Measurements from ENCODE around the gene POLE.

POLE gene

GRCh38 chr12:132605892-132606291 lies 81.2 kb downstream of the POLE start:
- Histone ChIP-seq H3K79me1 (replicated peaks; ENCODE audit: low read length, poor library complexity, severe bottlenecking) (no peaks in the 10 kb centered on the region), H2BK5ac (ENCODE audit: low read depth, low read length, poor library complexity, severe bottlenecking) (no peak overlapping the region), H3K9me3 (ENCODE audit: control insufficient read depth, low read length) (no peaks in the 10 kb centered on the region), H3K4me3 (ENCODE audit: insufficient read depth in 1 of 2, low read depth in 1 of 2, low read length in 2 of 2) (no peak overlapping the region), H3K27ac (ENCODE audit: low read length, poor library complexity, severe bottlenecking) (no peak overlapping the region), H3K9ac (ENCODE audit: low read length) (no peak overlapping the region), H3K14ac (ENCODE audit: low read length in 2 of 2) (no peak overlapping the region), H3K4me1 (ENCODE audit: control insufficient read depth, insufficient read depth, low read depth, low read length) (peaks cover 21% of the 10 kb centered on the region), H3K27me3 (ENCODE audit: control insufficient read depth in 1 of 2, insufficient read depth in 1 of 2, low read length in 2 of 2) (peaks cover 47 to 100% of the 10 kb centered on the region in 2 experiments), H3K36me3 (ENCODE audit: control insufficient read depth in 1 of 2, insufficient read depth in 2 of 2, low read depth in 1 of 2, low read length in 2 of 2) (no peaks in the 10 kb centered on the region), H4K8ac (ENCODE audit: low read length) (no peak overlapping the region), H2AK5ac (ENCODE audit: low read length, severe bottlenecking) (no peak overlapping the region), H3K18ac (ENCODE audit: low read depth in 1 of 2, low read length in 2 of 2) (no peak overlapping the region), H3K23ac (ENCODE audit: low read length in 2 of 2) (no peak overlapping the region), H2AFZ (ENCODE audit: low read depth, low read length) (no peak overlapping the region), H2BK120ac (ENCODE audit: low read depth, low read length) (no peak overlapping the region), H3K4me2 (ENCODE audit: low read length, poor library complexity, severe bottlenecking) (no peak overlapping the region), H4K91ac (ENCODE audit: low read length) (no peak overlapping the region), H2BK12ac (ENCODE audit: low read length in 2 of 2) (no peak overlapping the region), H2BK15ac (ENCODE audit: low read depth, poor library complexity, severe bottlenecking) (no peak overlapping the region), H3K4ac (ENCODE audit: low read depth in 1 of 2, low read length in 2 of 2) (no peak overlapping the region)
- no peak for DNase-seq
- 90% methylated on average over 18 of the region's 18 CpGs for WGBS

GRCh38 chr12:132604668-132605441 lies 82.3 kb downstream of the POLE start:
- Histone ChIP-seq H3K4me1 (ENCODE audit: control insufficient read depth, insufficient read depth, low read depth, low read length) (peaks cover 27% of the 10 kb centered on the region), H3K4me3 (ENCODE audit: insufficient read depth in 1 of 2, low read depth in 1 of 2, low read length in 2 of 2) (no peak overlapping the region), H3K79me1 (replicated peaks; ENCODE audit: low read length, poor library complexity, severe bottlenecking) (no peaks in the 10 kb centered on the region), H2BK15ac (ENCODE audit: low read depth, poor library complexity, severe bottlenecking) (no peak overlapping the region), H3K27me3 (ENCODE audit: control insufficient read depth in 1 of 2, insufficient read depth in 1 of 2, low read length in 2 of 2) (peaks cover 42 to 95% of the 10 kb centered on the region in 2 experiments), H3K4ac (ENCODE audit: low read depth in 1 of 2, low read length in 2 of 2) (no peak overlapping the region), H3K18ac (ENCODE audit: low read depth in 1 of 2, low read length in 2 of 2) (no peak overlapping the region), H2BK120ac (ENCODE audit: low read depth, low read length) (no peak overlapping the region), H4K8ac (ENCODE audit: low read length) (no peak overlapping the region), H3K9ac (ENCODE audit: low read length) (no peak overlapping the region), H2AK5ac (ENCODE audit: low read length, severe bottlenecking) (no peak overlapping the region), H2AFZ (ENCODE audit: low read depth, low read length) (no peak overlapping the region), H2BK12ac (ENCODE audit: low read length in 2 of 2) (no peak overlapping the region), H3K23ac (ENCODE audit: low read length in 2 of 2) (no peak overlapping the region), H3K36me3 (ENCODE audit: control insufficient read depth in 1 of 2, insufficient read depth in 2 of 2, low read depth in 1 of 2, low read length in 2 of 2) (no peaks in the 10 kb centered on the region), H3K4me2 (ENCODE audit: low read length, poor library complexity, severe bottlenecking) (no peak overlapping the region), H2BK5ac (ENCODE audit: low read depth, low read length, poor library complexity, severe bottlenecking) (no peak overlapping the region), H4K91ac (ENCODE audit: low read length) (peak overlapping the region; percentile 22), H3K27ac (ENCODE audit: low read length, poor library complexity, severe bottlenecking) (no peak overlapping the region), H3K9me3 (ENCODE audit: control insufficient read depth, low read length) (no peaks in the 10 kb centered on the region), H3K14ac (ENCODE audit: low read length in 2 of 2) (no peak overlapping the region)
- 78% methylated on average over 8 of the region's 16 CpGs for WGBS
- DNase-seq, result no peak

GRCh38 chr12:132604151-132604618 lies 83.0 kb downstream of the POLE start:
- H3K9ac ChIP-seq (ENCODE audit: low read length), result no peak overlapping the region
- H4K91ac ChIP-seq (ENCODE audit: low read length), result no peak overlapping the region
- H3K18ac ChIP-seq (ENCODE audit: low read depth in 1 of 2, low read length in 2 of 2), result no peak overlapping the region
- no peak overlapping the region for H4K8ac ChIP-seq (ENCODE audit: low read length)
- no peak overlapping the region for H2AFZ ChIP-seq (ENCODE audit: low read depth, low read length)
- no peak overlapping the region for H2BK5ac ChIP-seq (ENCODE audit: low read depth, low read length, poor library complexity, severe bottlenecking)
- peaks cover 42 to 88% of the 10 kb centered on the region in 2 experiments for H3K27me3 ChIP-seq (ENCODE audit: control insufficient read depth in 1 of 2, insufficient read depth in 1 of 2, low read length in 2 of 2)
- no peak overlapping the region for H3K4me2 ChIP-seq (ENCODE audit: low read length, poor library complexity, severe bottlenecking)
- H3K4me3 ChIP-seq (ENCODE audit: insufficient read depth in 1 of 2, low read depth in 1 of 2, low read length in 2 of 2), result no peak overlapping the region
- no peaks in the 10 kb centered on the region for H3K36me3 ChIP-seq (ENCODE audit: control insufficient read depth in 1 of 2, insufficient read depth in 2 of 2, low read depth in 1 of 2, low read length in 2 of 2)
- 84% methylated on average over 26 of the region's 26 CpGs for WGBS
- DNase-seq, result no peak
- H3K27ac ChIP-seq (ENCODE audit: low read length, poor library complexity, severe bottlenecking), result no peak overlapping the region
- H2BK12ac ChIP-seq (ENCODE audit: low read length in 2 of 2), result no peak overlapping the region
- H2BK120ac ChIP-seq (ENCODE audit: low read depth, low read length), result no peak overlapping the region
- no peak overlapping the region for H3K14ac ChIP-seq (ENCODE audit: low read length in 2 of 2)
- peaks cover 26% of the 10 kb centered on the region for H3K4me1 ChIP-seq (ENCODE audit: control insufficient read depth, insufficient read depth, low read depth, low read length)
- H3K23ac ChIP-seq (ENCODE audit: low read length in 2 of 2), result no peak overlapping the region
- no peaks in the 10 kb centered on the region for H3K79me1 ChIP-seq (replicated peaks; ENCODE audit: low read length, poor library complexity, severe bottlenecking)
- no peak overlapping the region for H2BK15ac ChIP-seq (ENCODE audit: low read depth, poor library complexity, severe bottlenecking)
- no peak overlapping the region for H2AK5ac ChIP-seq (ENCODE audit: low read length, severe bottlenecking)
- H3K9me3 ChIP-seq (ENCODE audit: control insufficient read depth, low read length), result no peaks in the 10 kb centered on the region
- no peak overlapping the region for H3K4ac ChIP-seq (ENCODE audit: low read depth in 1 of 2, low read length in 2 of 2)

GRCh38 chr12:132603240-132604150 lies 83.6 kb downstream of the POLE start:
- no peak overlapping the region for H2BK12ac ChIP-seq (ENCODE audit: low read length in 2 of 2)
- no peak overlapping the region for H3K9ac ChIP-seq (ENCODE audit: low read length)
- H3K36me3 ChIP-seq (ENCODE audit: control insufficient read depth in 1 of 2, insufficient read depth in 2 of 2, low read depth in 1 of 2, low read length in 2 of 2), result no peaks in the 10 kb centered on the region
- peaks cover 42 to 81% of the 10 kb centered on the region in 2 experiments for H3K27me3 ChIP-seq (ENCODE audit: control insufficient read depth in 1 of 2, insufficient read depth in 1 of 2, low read length in 2 of 2)
- no peak overlapping the region for H3K4me2 ChIP-seq (ENCODE audit: low read length, poor library complexity, severe bottlenecking)
- DNase-seq, result no peak
- H2AK5ac ChIP-seq (ENCODE audit: low read length, severe bottlenecking), result no peak overlapping the region
- no peak overlapping the region for H2BK120ac ChIP-seq (ENCODE audit: low read depth, low read length)
- H4K8ac ChIP-seq (ENCODE audit: low read length), result no peak overlapping the region
- H3K4me1 ChIP-seq (ENCODE audit: control insufficient read depth, insufficient read depth, low read depth, low read length), result peaks cover 21% of the 10 kb centered on the region
- H4K91ac ChIP-seq (ENCODE audit: low read length), result no peak overlapping the region
- WGBS, result 82% methylated on average over 65 of the region's 67 CpGs
- H3K4me3 ChIP-seq (ENCODE audit: insufficient read depth in 1 of 2, low read depth in 1 of 2, low read length in 2 of 2), result no peak overlapping the region
- no peak overlapping the region for H3K4ac ChIP-seq (ENCODE audit: low read depth in 1 of 2, low read length in 2 of 2)
- no peak overlapping the region for H3K23ac ChIP-seq (ENCODE audit: low read length in 2 of 2)
- peak overlapping the region; percentile 57 for H2BK15ac ChIP-seq (ENCODE audit: low read depth, poor library complexity, severe bottlenecking)
- H2AFZ ChIP-seq (ENCODE audit: low read depth, low read length), result no peak overlapping the region
- H3K18ac ChIP-seq (ENCODE audit: low read depth in 1 of 2, low read length in 2 of 2), result no peak overlapping the region
- no peaks in the 10 kb centered on the region for H3K79me1 ChIP-seq (replicated peaks; ENCODE audit: low read length, poor library complexity, severe bottlenecking)
- H3K27ac ChIP-seq (ENCODE audit: low read length, poor library complexity, severe bottlenecking), result no peak overlapping the region
- no peaks in the 10 kb centered on the region for H3K9me3 ChIP-seq (ENCODE audit: control insufficient read depth, low read length)
- H2BK5ac ChIP-seq (ENCODE audit: low read depth, low read length, poor library complexity, severe bottlenecking), result no peak overlapping the region
- no peak overlapping the region for H3K14ac ChIP-seq (ENCODE audit: low read length in 2 of 2)
